ENCODE measurements around the gene BSDC1. TPM values are rescaled to one million over a fixed set of nuclear protein-coding genes. Genes with fewer than 3 reads are reported as not detected.

The BSDC1 gene
- total RNA-seq, 1 experiment from 2014 or later: 45.1 TPM

DNA sequence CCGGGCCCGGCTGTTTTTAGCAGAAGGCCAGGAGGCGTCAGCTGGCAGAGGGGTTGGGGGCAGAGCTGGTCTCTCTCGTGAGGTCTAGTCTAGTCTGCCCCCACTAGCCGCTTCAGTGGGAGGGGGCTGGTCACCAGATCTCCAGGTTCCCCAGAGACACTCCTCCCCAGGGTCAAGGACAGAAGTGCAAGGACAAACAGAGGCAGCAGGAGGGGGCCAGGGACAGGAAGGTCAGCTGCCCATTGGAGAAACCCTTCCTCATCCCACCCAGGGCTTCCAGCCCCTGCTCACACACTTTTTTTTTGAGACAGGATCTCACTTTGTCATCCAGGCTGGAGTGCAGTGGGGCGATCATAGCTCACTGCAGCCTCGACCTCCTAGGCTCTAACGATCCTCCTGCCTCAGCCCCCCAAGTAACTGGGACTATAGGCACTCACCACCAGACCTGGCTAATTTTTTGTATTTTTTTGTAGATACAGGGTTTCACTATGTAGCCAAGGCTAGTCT lies 41.9 kb downstream of the BSDC1 start:
- no peaks in the 10 kb centered on the region for H3K27me3 ChIP-seq (ENCODE audit: low read length)
- no peaks in the 10 kb centered on the region for H3K36me3 ChIP-seq (ENCODE audit: insufficient read depth, low read length)
- no peak overlapping the region for H3K27ac ChIP-seq (ENCODE audit: low read length)
- H3K9me2 ChIP-seq (replicated peaks; ENCODE audit: insufficient read depth, low read length): no peaks in the 10 kb centered on the region
- H3K4me2 ChIP-seq (ENCODE audit: low read depth, low read length, poor library complexity, severe bottlenecking): peak overlapping the region; percentile 92
- peak overlapping the region; percentile 82 for H3K9ac ChIP-seq (ENCODE audit: low read length)
- no peak overlapping the region for H2AFZ ChIP-seq (ENCODE audit: low read length)
- H4K20me1 ChIP-seq (ENCODE audit: insufficient read depth, low read depth, low read length): no peaks in the 10 kb centered on the region
- no peaks in the 10 kb centered on the region for H3K79me2 ChIP-seq (ENCODE audit: low read length)
- H3K4me1 ChIP-seq (ENCODE audit: low read length): peaks cover 12% of the 10 kb centered on the region
- DNase-seq: no peak
- peak overlapping the region; percentile 77; the same call in 1 of the 2 replicates for H3K4me3 ChIP-seq (ENCODE audit: low read length)
- no peaks in the 10 kb centered on the region for H3K9me3 ChIP-seq (ENCODE audit: low read length)

DNA sequence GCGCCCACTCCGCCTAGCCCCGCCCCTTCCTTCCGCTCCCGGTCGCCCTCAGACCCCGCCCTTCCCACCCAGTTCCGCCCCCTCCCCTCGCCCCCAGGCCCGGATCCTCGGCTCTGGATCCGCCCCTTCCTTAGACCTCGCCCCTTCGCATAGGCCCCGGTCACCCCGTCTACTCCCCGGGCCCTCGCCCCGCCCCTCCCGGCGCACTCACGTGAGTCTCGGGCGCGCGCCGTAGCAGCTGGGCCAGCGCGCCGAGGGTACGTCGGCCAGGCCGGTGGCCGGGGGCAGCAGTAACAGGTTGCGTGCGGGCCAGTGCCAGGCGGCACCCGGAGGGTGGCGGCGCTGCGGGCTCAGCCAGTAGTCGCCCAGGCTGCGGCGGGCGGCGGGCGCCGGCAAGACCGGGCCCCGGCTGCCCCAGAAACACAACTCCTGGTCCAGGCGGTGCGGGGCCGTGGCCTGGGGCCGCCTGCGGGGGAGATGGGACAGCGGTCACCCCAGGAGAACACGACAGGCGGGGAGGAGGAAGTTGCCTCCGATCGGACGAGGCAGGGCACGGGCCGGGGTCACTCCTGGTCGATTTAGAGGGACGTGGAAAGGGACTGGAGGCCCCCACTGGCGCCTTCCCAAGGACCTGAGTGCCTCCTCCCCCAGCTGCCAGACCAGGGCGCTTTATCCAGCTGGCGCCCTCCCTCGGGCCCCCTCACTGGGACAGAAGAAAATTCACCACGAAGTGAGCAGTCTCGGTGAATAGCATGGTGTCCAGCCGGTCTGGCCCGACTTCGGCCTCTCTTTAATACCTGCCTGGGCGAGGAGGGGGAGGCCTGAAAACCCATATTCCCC lies 42.6 kb downstream of the BSDC1 start:
- H3K4me1 ChIP-seq (ENCODE audit: low read length): peaks cover 12% of the 10 kb centered on the region
- peak; percentile 98 for DNase-seq
- no peaks in the 10 kb centered on the region for H3K9me3 ChIP-seq (ENCODE audit: low read length)
- H4K20me1 ChIP-seq (ENCODE audit: insufficient read depth, low read depth, low read length): no peaks in the 10 kb centered on the region
- H3K36me3 ChIP-seq (ENCODE audit: insufficient read depth, low read length): no peaks in the 10 kb centered on the region
- no peaks in the 10 kb centered on the region for H3K9me2 ChIP-seq (replicated peaks; ENCODE audit: insufficient read depth, low read length)
- H2AFZ ChIP-seq (ENCODE audit: low read length): peak overlapping the region; percentile 89; the same call in 1 of the 2 replicates
- H3K4me2 ChIP-seq (ENCODE audit: low read depth, low read length, poor library complexity, severe bottlenecking): peak overlapping the region; percentile 92
- peak overlapping the region; percentile 82 for H3K9ac ChIP-seq (ENCODE audit: low read length)
- H3K79me2 ChIP-seq (ENCODE audit: low read length): no peaks in the 10 kb centered on the region
- H3K27ac ChIP-seq (ENCODE audit: low read length): no peak overlapping the region
- H3K4me3 ChIP-seq (ENCODE audit: low read length): peak overlapping the region; percentile 77
- no peaks in the 10 kb centered on the region for H3K27me3 ChIP-seq (ENCODE audit: low read length)

DNA sequence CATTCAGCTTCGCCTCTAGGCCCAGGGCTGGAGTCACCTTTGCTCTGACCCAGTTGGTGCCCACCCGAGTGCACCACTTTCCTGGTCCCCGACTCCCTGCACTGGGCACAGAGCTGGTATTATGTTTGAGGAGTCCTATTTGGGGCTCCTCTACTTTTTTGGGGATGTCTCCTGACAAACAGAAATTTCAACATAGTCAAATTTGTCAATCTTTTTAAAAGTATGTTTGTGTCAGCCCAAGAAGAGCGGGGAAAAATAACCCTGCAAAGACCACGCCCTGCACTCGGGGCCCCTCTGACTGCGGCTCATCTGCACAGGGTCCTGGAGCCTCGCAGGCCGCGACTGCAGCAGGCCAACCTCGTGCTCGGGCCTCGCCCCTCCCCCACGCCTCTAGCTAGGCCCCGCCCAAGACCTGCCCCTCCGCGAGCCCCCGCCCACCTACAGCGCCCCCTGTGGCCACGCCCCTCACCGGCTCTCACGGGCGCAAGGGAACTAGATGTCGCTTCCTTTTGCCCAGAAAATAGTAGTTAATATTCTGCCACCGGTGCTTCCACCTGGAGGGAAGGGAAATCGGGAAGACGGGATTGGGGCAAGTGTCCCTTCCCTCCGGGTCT lies 43.3 kb downstream of the BSDC1 start:
- peaks cover 12% of the 10 kb centered on the region for H3K4me1 ChIP-seq (ENCODE audit: low read length)
- peak overlapping the region; percentile 92 for H3K4me2 ChIP-seq (ENCODE audit: low read depth, low read length, poor library complexity, severe bottlenecking)
- peak overlapping the region; percentile 64; the same call in 1 of the 2 replicates for H2AFZ ChIP-seq (ENCODE audit: low read length)
- peak; percentile 92 for DNase-seq
- no peaks in the 10 kb centered on the region for H3K9me2 ChIP-seq (replicated peaks; ENCODE audit: insufficient read depth, low read length)
- no peak overlapping the region for H3K27ac ChIP-seq (ENCODE audit: low read length)
- H3K9me3 ChIP-seq (ENCODE audit: low read length): no peaks in the 10 kb centered on the region
- no peaks in the 10 kb centered on the region for H3K79me2 ChIP-seq (ENCODE audit: low read length)
- H3K36me3 ChIP-seq (ENCODE audit: insufficient read depth, low read length): no peaks in the 10 kb centered on the region
- H3K4me3 ChIP-seq (ENCODE audit: low read length): peak overlapping the region; percentile 77
- no peaks in the 10 kb centered on the region for H3K27me3 ChIP-seq (ENCODE audit: low read length)
- no peaks in the 10 kb centered on the region for H4K20me1 ChIP-seq (ENCODE audit: insufficient read depth, low read depth, low read length)
- peak overlapping the region; percentile 72 for H3K9ac ChIP-seq (ENCODE audit: low read length)

DNA sequence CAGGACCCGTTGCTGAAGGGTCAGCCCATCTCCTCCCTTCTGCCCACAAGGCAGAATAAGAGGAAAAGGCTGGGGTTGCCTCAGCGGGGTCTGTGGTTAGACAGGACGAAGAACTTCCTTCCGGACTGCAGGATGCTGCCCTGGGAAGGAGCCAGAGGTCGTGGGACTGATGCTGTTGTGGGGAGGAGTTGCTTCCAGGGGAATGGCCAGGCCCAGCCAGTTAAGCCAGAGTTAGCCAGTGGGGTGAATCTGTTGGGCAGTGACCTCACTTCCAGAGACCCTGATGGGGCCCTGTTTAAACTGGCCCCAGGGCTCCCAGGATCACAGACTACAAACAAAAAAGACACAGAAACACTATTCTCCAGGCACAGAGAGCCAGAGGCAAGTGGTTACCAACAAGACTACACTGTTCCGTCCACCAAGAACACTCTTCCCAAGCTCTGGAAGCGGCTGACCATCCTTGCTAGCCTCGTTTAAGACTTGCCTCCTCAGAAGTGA lies 45.0 kb downstream of the BSDC1 start:
- Histone ChIP-seq H3K79me2 (ENCODE audit: low read length) (no peaks in the 10 kb centered on the region), H3K4me2 (ENCODE audit: low read depth, low read length, poor library complexity, severe bottlenecking) (no peak overlapping the region), H3K36me3 (ENCODE audit: insufficient read depth, low read length) (no peaks in the 10 kb centered on the region), H3K27me3 (ENCODE audit: low read length) (no peaks in the 10 kb centered on the region), H3K4me1 (ENCODE audit: low read length) (peaks cover 12% of the 10 kb centered on the region), H3K9me2 (replicated peaks; ENCODE audit: insufficient read depth, low read length) (no peaks in the 10 kb centered on the region), H4K20me1 (ENCODE audit: insufficient read depth, low read depth, low read length) (no peaks in the 10 kb centered on the region), H2AFZ (ENCODE audit: low read length) (no peak overlapping the region), H3K4me3 (ENCODE audit: low read length) (no peak overlapping the region), H3K9ac (ENCODE audit: low read length) (no peak overlapping the region), H3K27ac (ENCODE audit: low read length) (no peak overlapping the region), H3K9me3 (ENCODE audit: low read length) (no peaks in the 10 kb centered on the region)
- DNase-seq: no peak

DNA sequence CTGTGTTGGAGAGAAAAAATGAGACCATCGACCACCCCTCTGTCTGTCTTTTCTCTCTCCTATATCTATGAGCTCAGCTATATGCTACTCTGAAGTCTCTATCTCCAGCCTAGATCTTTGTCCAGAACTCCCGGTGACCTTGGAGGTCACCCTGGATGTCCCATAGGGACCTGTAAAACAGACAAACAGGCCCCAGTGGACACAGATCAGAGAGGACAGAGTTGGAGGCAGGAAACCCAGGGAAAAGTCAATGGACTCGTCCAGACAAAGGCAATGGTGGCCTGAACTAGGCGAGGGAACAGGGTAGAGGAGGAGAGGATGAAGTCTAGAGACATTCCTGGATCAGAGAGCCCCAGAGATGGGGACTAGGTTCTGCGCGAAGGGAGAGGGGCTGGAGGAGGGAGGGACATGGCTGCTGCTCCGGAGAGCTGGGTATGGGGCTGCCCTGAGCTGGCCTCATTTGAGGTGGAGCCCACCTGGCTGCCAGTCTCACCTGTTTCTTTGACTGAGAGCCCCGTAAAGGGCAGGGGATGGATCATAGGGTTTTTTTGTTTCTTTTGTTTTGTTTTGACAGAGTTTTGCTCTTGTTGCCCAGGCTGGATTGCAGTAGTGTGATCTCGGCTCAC lies 47.6 kb downstream of the BSDC1 start:
- Histone ChIP-seq H3K4me2 (ENCODE audit: low read depth, low read length, poor library complexity, severe bottlenecking) (no peak overlapping the region), H3K4me1 (ENCODE audit: low read length) (peaks cover 6% of the 10 kb centered on the region), H3K4me3 (ENCODE audit: low read length) (no peak overlapping the region), H3K27me3 (ENCODE audit: low read length) (no peaks in the 10 kb centered on the region), H3K27ac (ENCODE audit: low read length) (no peak overlapping the region), H3K9me2 (replicated peaks; ENCODE audit: insufficient read depth, low read length) (no peaks in the 10 kb centered on the region), H4K20me1 (ENCODE audit: insufficient read depth, low read depth, low read length) (no peaks in the 10 kb centered on the region), H3K36me3 (ENCODE audit: insufficient read depth, low read length) (no peaks in the 10 kb centered on the region), H3K79me2 (ENCODE audit: low read length) (no peaks in the 10 kb centered on the region), H3K9me3 (ENCODE audit: low read length) (no peaks in the 10 kb centered on the region), H3K9ac (ENCODE audit: low read length) (no peak overlapping the region), H2AFZ (ENCODE audit: low read length) (no peak overlapping the region)
- no peak for DNase-seq

DNA sequence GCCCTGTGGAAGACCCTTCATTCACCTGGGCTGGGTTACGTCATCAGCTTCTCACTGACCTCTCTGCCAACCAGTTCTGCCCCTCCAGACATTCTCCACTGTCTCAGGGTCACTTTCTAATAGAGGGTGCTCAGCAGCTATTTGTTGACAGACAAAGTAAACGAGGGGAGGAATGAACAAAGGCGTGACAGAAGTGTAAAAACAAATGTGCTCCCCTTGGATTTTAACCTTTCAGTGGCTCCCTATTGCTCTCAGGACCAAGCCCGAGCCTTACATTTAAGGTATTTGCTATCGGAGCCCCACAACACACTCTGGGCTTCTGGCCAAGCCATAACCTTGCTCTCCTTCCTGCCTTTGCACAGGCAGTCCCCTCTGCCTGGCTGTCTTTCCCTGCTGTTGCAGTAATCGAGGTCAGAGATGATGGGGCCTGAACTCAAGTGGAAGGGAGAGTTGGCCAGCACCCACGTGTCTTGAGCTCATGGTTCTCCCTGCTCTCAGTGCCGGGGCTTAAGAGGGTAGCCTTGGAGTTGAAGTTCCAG lies 48.9 kb downstream of the BSDC1 start:
- H2AFZ ChIP-seq (ENCODE audit: low read length): no peak overlapping the region

DNA sequence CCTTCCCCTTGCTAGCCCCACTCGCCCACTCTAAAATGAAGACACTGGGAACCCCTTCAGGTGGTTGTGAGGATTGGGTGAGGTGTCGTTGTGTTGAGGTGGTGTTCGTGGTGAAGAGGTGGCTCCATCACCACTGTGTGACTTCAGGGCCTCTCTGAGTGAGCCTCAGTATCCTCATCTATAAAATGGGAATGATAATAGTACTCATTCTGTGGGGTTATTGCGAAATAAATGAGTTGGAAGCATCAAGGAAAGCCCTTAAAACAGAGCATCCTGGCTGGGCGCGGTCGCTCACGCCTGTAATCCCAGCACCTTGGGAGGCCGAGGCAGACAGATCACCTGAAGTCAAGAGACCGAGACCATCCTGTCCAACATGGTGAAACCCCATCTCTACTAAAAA lies 51.5 kb downstream of the BSDC1 start:
- Histone ChIP-seq H3K4me3 (ENCODE audit: low read length) (no peak overlapping the region), H3K79me2 (ENCODE audit: low read length) (no peaks in the 10 kb centered on the region), H3K9me3 (ENCODE audit: low read length) (no peaks in the 10 kb centered on the region), H2AFZ (ENCODE audit: low read length) (no peak overlapping the region), H3K4me2 (ENCODE audit: low read depth, low read length, poor library complexity, severe bottlenecking) (no peak overlapping the region), H3K27ac (ENCODE audit: low read length) (no peak overlapping the region), H3K9me2 (replicated peaks; ENCODE audit: insufficient read depth, low read length) (no peaks in the 10 kb centered on the region), H3K27me3 (ENCODE audit: low read length) (no peaks in the 10 kb centered on the region), H3K36me3 (ENCODE audit: insufficient read depth, low read length) (no peaks in the 10 kb centered on the region), H3K4me1 (ENCODE audit: low read length) (peaks cover 22% of the 10 kb centered on the region), H4K20me1 (ENCODE audit: insufficient read depth, low read depth, low read length) (no peaks in the 10 kb centered on the region), H3K9ac (ENCODE audit: low read length) (no peak overlapping the region)
- DNase-seq: no peak

More for the DNA sequence above, 48.9 kb downstream of the BSDC1 start:
- Histone ChIP-seq H3K4me2 (ENCODE audit: low read depth, low read length, poor library complexity, severe bottlenecking) (no peak overlapping the region), H3K36me3 (ENCODE audit: insufficient read depth, low read length) (no peaks in the 10 kb centered on the region), H3K4me1 (ENCODE audit: low read length) (no peaks in the 10 kb centered on the region), H3K27me3 (ENCODE audit: low read length) (no peaks in the 10 kb centered on the region), H3K9me3 (ENCODE audit: low read length) (no peaks in the 10 kb centered on the region), H3K9me2 (replicated peaks; ENCODE audit: insufficient read depth, low read length) (no peaks in the 10 kb centered on the region), H3K9ac (ENCODE audit: low read length) (no peak overlapping the region), H4K20me1 (ENCODE audit: insufficient read depth, low read depth, low read length) (no peaks in the 10 kb centered on the region), H3K27ac (ENCODE audit: low read length) (no peak overlapping the region), H3K79me2 (ENCODE audit: low read length) (no peaks in the 10 kb centered on the region), H3K4me3 (ENCODE audit: low read length) (no peak overlapping the region)
- no peak for DNase-seq

DNA sequence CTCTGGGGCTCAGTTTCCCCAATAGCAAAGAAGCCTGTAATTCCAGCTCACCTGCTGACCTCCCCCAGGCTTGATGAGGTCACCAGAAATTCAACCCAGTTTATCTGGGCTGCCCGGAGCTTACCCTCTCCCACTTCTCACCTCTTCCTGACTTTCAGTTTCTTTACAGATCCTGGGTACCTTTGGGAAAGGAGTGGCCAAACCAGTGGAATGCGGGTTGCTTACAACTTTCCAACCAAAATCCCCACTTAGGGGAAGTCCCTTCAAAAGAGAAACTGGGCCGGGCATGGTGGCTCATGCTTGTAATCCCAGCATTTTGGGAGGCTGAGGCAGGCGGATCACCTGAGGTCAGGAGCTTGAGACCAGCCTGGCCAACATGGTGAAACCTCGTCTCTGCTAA lies 52.3 kb downstream of the BSDC1 start:
- no peaks in the 10 kb centered on the region for H4K20me1 ChIP-seq (ENCODE audit: insufficient read depth, low read depth, low read length)
- no peaks in the 10 kb centered on the region for H3K79me2 ChIP-seq (ENCODE audit: low read length)
- no peaks in the 10 kb centered on the region for H3K9me2 ChIP-seq (replicated peaks; ENCODE audit: insufficient read depth, low read length)
- H3K36me3 ChIP-seq (ENCODE audit: insufficient read depth, low read length): no peaks in the 10 kb centered on the region
- H3K4me2 ChIP-seq (ENCODE audit: low read depth, low read length, poor library complexity, severe bottlenecking): no peak overlapping the region
- H2AFZ ChIP-seq (ENCODE audit: low read length): no peak overlapping the region
- no peak overlapping the region for H3K27ac ChIP-seq (ENCODE audit: low read length)
- H3K9ac ChIP-seq (ENCODE audit: low read length): no peak overlapping the region
- no peaks in the 10 kb centered on the region for H3K9me3 ChIP-seq (ENCODE audit: low read length)
- H3K27me3 ChIP-seq (ENCODE audit: low read length): no peaks in the 10 kb centered on the region
- H3K4me3 ChIP-seq (ENCODE audit: low read length): no peak overlapping the region
- DNase-seq: no peak
- H3K4me1 ChIP-seq (ENCODE audit: low read length): peaks cover 29% of the 10 kb centered on the region

Data from Karpas-422 (cell line).